ENCODE measurements around the gene AFF3. TPM values are rescaled to one million over a fixed set of nuclear protein-coding genes. Genes with fewer than 3 reads are reported as not detected.
"Not testable (repeated sequence)": the region's sequence is repeated elsewhere in the genome, so short reads cannot be mapped to it uniquely, and the experiment has no call there.

Gene AFF3
- total and polyA plus RNA-seq, 4 donors, result 0.48 to 5.3 (median 2.3) TPM

GRCh38 chr2:99949530-99949929 lies 192.9 kb downstream of the AFF3 start:
- H3K4me3 ChIP-seq (ENCODE audit: low read depth in 1 of 3, low read length in 3 of 3), result no peak overlapping the region
- H3K27me3 ChIP-seq (ENCODE audit: control insufficient read depth in 4 of 4, insufficient read depth in 4 of 4, low read length in 3 of 4), result no peaks in the 10 kb centered on the region
- no peaks in the 10 kb centered on the region for H3K9me3 ChIP-seq (ENCODE audit: control insufficient read depth in 4 of 4, low read length in 3 of 4)
- no peak for DNase-seq (ENCODE audit: low spot score)
- WGBS, result 98% methylated on average over 4 of the region's 4 CpGs
- no peak overlapping the region for H3K27ac ChIP-seq (ENCODE audit: low read depth in 1 of 2, low read length in 2 of 2)
- no peaks in the 10 kb centered on the region for H3K36me3 ChIP-seq (ENCODE audit: control insufficient read depth in 4 of 4, insufficient read depth in 3 of 4, low read depth in 1 of 4, low read length in 3 of 4)
- H3K9ac ChIP-seq (ENCODE audit: low read depth in 1 of 2, low read length in 2 of 2), result no peak overlapping the region
- TF ChIP-seq HNF4G (IDR thresholded peaks at IDR 0.05), result no peak
- TF ChIP-seq RXRA (IDR thresholded peaks at IDR 0.05), result no peak
- TF ChIP-seq ATF3 (IDR thresholded peaks at IDR 0.05), result no peak
- TF ChIP-seq YY1 (IDR thresholded peaks at IDR 0.05), result no peak
- no peak for TF ChIP-seq HNF4A (conservative IDR thresholded peaks at IDR 0.05)
- no peak for TF ChIP-seq SP1 (IDR thresholded peaks at IDR 0.05)
- TF ChIP-seq RAD21 (IDR thresholded peaks at IDR 0.05), result no peak
- no peak for TF ChIP-seq TAF1 (conservative IDR thresholded peaks at IDR 0.05)
- no peak for TF ChIP-seq ZBTB33 (IDR thresholded peaks at IDR 0.05)
- TF ChIP-seq JUND (IDR thresholded peaks at IDR 0.05), result no peak
- no peak for TF ChIP-seq FOXA1 (IDR thresholded peaks at IDR 0.05)
- TF ChIP-seq REST (IDR thresholded peaks at IDR 0.05), result no peak
- TF ChIP-seq, protein P1, sequence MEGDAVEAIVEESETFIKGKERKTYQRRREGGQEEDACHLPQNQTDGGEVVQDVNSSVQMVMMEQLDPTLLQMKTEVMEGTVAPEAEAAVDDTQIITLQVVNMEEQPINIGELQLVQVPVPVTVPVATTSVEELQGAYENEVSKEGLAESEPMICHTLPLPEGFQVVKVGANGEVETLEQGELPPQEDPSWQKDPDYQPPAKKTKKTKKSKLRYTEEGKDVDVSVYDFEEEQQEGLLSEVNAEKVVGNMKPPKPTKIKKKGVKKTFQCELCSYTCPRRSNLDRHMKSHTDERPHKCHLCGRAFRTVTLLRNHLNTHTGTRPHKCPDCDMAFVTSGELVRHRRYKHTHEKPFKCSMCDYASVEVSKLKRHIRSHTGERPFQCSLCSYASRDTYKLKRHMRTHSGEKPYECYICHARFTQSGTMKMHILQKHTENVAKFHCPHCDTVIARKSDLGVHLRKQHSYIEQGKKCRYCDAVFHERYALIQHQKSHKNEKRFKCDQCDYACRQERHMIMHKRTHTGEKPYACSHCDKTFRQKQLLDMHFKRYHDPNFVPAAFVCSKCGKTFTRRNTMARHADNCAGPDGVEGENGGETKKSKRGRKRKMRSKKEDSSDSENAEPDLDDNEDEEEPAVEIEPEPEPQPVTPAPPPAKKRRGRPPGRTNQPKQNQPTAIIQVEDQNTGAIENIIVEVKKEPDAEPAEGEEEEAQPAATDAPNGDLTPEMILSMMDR (IDR thresholded peaks at IDR 0.05; ENCODE audit: low read depth, low read length, missing input control), result no peak
- TF ChIP-seq GABPA (IDR thresholded peaks at IDR 0.05 in 1 of 2, conservative IDR thresholded peaks at IDR 0.05 in 1 of 2), result no peak
- TF ChIP-seq FOXA2 (IDR thresholded peaks at IDR 0.05), result no peak
- TF ChIP-seq EGR1 (IDR thresholded peaks at IDR 0.05; ENCODE audit: low read depth in 2 of 2), result no peak
- no peak for TF ChIP-seq NR2F2 (IDR thresholded peaks at IDR 0.05)
- H3K4me1 ChIP-seq (ENCODE audit: control insufficient read depth in 4 of 4, insufficient read depth in 4 of 4, low read length in 3 of 4), result no peaks in the 10 kb centered on the region

DNA sequence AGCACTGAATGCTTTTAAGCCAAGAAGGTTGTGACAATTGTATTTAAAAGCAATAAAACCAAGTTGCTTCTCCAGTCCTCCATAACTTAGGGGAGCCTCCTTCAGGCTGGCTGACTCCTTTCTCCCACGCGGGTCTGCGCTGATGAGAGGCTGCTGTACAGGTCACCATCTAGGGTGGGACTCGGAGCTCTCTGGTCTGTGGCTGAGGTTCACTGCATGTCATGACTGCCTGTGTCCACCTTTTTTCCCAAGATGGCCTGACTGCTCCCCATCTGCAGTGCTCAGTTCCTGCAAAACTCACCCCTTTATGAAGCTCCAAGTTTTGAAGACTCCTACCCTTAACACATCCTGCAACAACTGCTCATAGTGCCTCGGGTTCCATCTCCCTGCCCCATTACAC lies 194.4 kb downstream of the AFF3 start:
- 94% methylated on average over 5 of the region's 5 CpGs for WGBS
- H3K9me3 ChIP-seq (ENCODE audit: control insufficient read depth in 4 of 4, low read length in 3 of 4), result no peaks in the 10 kb centered on the region
- H3K4me1 ChIP-seq (ENCODE audit: control insufficient read depth in 4 of 4, insufficient read depth in 4 of 4, low read length in 3 of 4), result no peaks in the 10 kb centered on the region
- DNase-seq (ENCODE audit: low spot score), result no peak
- H3K27me3 ChIP-seq (ENCODE audit: control insufficient read depth in 4 of 4, insufficient read depth in 4 of 4, low read length in 3 of 4), result no peaks in the 10 kb centered on the region
- no peak for TF ChIP-seq REST (IDR thresholded peaks at IDR 0.05)
- no peak for TF ChIP-seq RXRA (IDR thresholded peaks at IDR 0.05)
- TF ChIP-seq GABPA (IDR thresholded peaks at IDR 0.05 in 1 of 2, conservative IDR thresholded peaks at IDR 0.05 in 1 of 2), result no peak
- H3K4me3 ChIP-seq (ENCODE audit: low read depth in 1 of 3, low read length in 3 of 3), result no peak overlapping the region
- no peaks in the 10 kb centered on the region for H3K36me3 ChIP-seq (ENCODE audit: control insufficient read depth in 4 of 4, insufficient read depth in 3 of 4, low read depth in 1 of 4, low read length in 3 of 4)
- H3K9ac ChIP-seq (ENCODE audit: low read depth in 1 of 2, low read length in 2 of 2), result no peak overlapping the region
- H3K27ac ChIP-seq (ENCODE audit: low read depth in 1 of 2, low read length in 2 of 2), result no peak overlapping the region

- not testable (repeated sequence) for H3K27me3 ChIP-seq (ENCODE audit: control insufficient read depth in 4 of 4, insufficient read depth in 4 of 4, low read length in 3 of 4); H3K36me3 ChIP-seq (ENCODE audit: control insufficient read depth in 4 of 4, insufficient read depth in 3 of 4, low read depth in 1 of 4, low read length in 3 of 4); H3K4me3 ChIP-seq (ENCODE audit: low read depth in 1 of 3, low read length in 3 of 3); H3K4me1 ChIP-seq (ENCODE audit: control insufficient read depth in 4 of 4, insufficient read depth in 4 of 4, low read length in 3 of 4); H3K9me3 ChIP-seq (ENCODE audit: control insufficient read depth in 4 of 4, low read length in 3 of 4); H3K27ac ChIP-seq (ENCODE audit: low read depth in 1 of 2, low read length in 2 of 2); DNase-seq (ENCODE audit: low spot score); H3K9ac ChIP-seq (ENCODE audit: low read depth in 1 of 2, low read length in 2 of 2)
- 91% methylated on average over 4 of the region's 4 CpGs for WGBS
Measured at GRCh38 chr2:99947366-99947765, 195.0 kb downstream of the AFF3 start.

All from liver (tissue), 9 donors.